B cell (primary cell): ENCODE data around the gene PRKCB.

Experiments
- CTCF ChIP-seq: fragments of 200-600 bp; IDR thresholded peaks from one replicate; pipeline ENCODE4 v1.8.0; 2022; ENCODE audit warnings: antibody characterized with exemption, mild to moderate bottlenecking
- EZH2 ChIP-seq: IDR thresholded peaks from 2 replicates; pipeline ENCODE4 v1.6.1; 2012; ENCODE audit warnings: borderline replicate concordance, low read depth, mild to moderate bottlenecking, moderate library complexity, low read length; ENCODE audit not compliant: insufficient read depth, poor library complexity, severe bottlenecking

- TF ChIP-seq CTCF (no peak), EZH2 (no peak)
Observed at GRCh38 chr16:23976091-23976490, 140.3 kb downstream of the PRKCB start.
